PFSK-1 (cell line): ENCODE data around the gene NPR3.

Source experiments
- FOXP2 ChIP-seq: optimal IDR thresholded peaks from 2 replicates; pipeline ENCODE3; 2011; ENCODE audit warnings: borderline replicate concordance, control low read depth, inconsistent platforms; ENCODE audit not compliant: insufficient read depth; ENCODE audit errors: extremely low read length, extremely low read depth
- POLR2AphosphoS5 ChIP-seq: IDR thresholded peaks from 2 replicates; pipeline ENCODE4 v1.6.1; 2012; ENCODE audit warnings: low read depth, mild to moderate bottlenecking, control low read depth, low read length, moderate library complexity
- SIN3A ChIP-seq: IDR thresholded peaks from 2 replicates; pipeline ENCODE4 v1.6.1; 2012; ENCODE audit warnings: mild to moderate bottlenecking, low read length, moderate library complexity, borderline replicate concordance; ENCODE audit not compliant: insufficient read depth
- TAF1 ChIP-seq: IDR thresholded peaks from 2 replicates; pipeline ENCODE4 v1.6.1; 2012; ENCODE audit warnings: low read length, control low read depth, borderline replicate concordance; ENCODE audit not compliant: insufficient read depth
- TF ChIP-seq, protein P1 (sequence below), 2 experiments: IDR thresholded peaks; 2 replicates each; pipeline versions ENCODE4 v1.6.1 to v1.8.0; 2011 to 2012; ENCODE audit warnings: low read depth in 2 of 2, low read length in 2 of 2, control low read depth in 1 of 2, inconsistent platforms in 1 of 2, mild to moderate bottlenecking in 1 of 2, moderate library complexity in 1 of 2; ENCODE audit not compliant: insufficient read depth in 1 of 2

Gene NPR3

GRCh38 chr5:32837211-32837610 is 126.1 kb downstream of the NPR3 start:
- no peak for TF ChIP-seq FOXP2
- TF ChIP-seq POLR2AphosphoS5, result no peak
- no peak for TF ChIP-seq SIN3A
- TF ChIP-seq, protein P1, sequence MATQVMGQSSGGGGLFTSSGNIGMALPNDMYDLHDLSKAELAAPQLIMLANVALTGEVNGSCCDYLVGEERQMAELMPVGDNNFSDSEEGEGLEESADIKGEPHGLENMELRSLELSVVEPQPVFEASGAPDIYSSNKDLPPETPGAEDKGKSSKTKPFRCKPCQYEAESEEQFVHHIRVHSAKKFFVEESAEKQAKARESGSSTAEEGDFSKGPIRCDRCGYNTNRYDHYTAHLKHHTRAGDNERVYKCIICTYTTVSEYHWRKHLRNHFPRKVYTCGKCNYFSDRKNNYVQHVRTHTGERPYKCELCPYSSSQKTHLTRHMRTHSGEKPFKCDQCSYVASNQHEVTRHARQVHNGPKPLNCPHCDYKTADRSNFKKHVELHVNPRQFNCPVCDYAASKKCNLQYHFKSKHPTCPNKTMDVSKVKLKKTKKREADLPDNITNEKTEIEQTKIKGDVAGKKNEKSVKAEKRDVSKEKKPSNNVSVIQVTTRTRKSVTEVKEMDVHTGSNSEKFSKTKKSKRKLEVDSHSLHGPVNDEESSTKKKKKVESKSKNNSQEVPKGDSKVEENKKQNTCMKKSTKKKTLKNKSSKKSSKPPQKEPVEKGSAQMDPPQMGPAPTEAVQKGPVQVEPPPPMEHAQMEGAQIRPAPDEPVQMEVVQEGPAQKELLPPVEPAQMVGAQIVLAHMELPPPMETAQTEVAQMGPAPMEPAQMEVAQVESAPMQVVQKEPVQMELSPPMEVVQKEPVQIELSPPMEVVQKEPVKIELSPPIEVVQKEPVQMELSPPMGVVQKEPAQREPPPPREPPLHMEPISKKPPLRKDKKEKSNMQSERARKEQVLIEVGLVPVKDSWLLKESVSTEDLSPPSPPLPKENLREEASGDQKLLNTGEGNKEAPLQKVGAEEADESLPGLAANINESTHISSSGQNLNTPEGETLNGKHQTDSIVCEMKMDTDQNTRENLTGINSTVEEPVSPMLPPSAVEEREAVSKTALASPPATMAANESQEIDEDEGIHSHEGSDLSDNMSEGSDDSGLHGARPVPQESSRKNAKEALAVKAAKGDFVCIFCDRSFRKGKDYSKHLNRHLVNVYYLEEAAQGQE (IDR thresholded peaks at IDR 0.05; ENCODE audit: insufficient read depth in 1 of 2, low read depth in 2 of 2, low read length in 2 of 2), result no peak
- no peak for TF ChIP-seq TAF1

- TF ChIP-seq POLR2AphosphoS5 (no peak), SIN3A (no peak), FOXP2 (no peak), TAF1 (no peak)
- TF ChIP-seq, protein P1 (IDR thresholded peaks at IDR 0.05; ENCODE audit: insufficient read depth in 1 of 2, low read depth in 2 of 2, low read length in 2 of 2), result no peak
These were observed 128.0 kb downstream of the NPR3 start for GRCh38 chr5:32839106-32839505.

- TF ChIP-seq POLR2AphosphoS5 (no peak), SIN3A (no peak), TAF1 (no peak), FOXP2 (no peak)
- TF ChIP-seq, protein P1 (IDR thresholded peaks at IDR 0.05; ENCODE audit: insufficient read depth in 1 of 2, low read depth in 2 of 2, low read length in 2 of 2), result no peak
These were observed 129.5 kb downstream of the NPR3 start for GRCh38 chr5:32840606-32841005.
